Measurements from ENCODE around the gene KLHL13. TPM values are rescaled to one million over a fixed set of nuclear protein-coding genes. Genes with fewer than 3 reads are reported as not detected.

KLHL13 gene
- total RNA-seq, 4 donors from 2014 or later = 1.3 to 1.9 (median 1.6) TPM

- no peak for TF ChIP-seq CTCF (IDR thresholded peaks at IDR 0.05; ENCODE audit: low read depth)
These were observed 77.8 kb downstream of the KLHL13 start for GRCh38 chrX:118038614-118039365.

- no peak for TF ChIP-seq CTCF (IDR thresholded peaks at IDR 0.05; ENCODE audit: low read depth)
These were observed 90.0 kb downstream of the KLHL13 start for GRCh38 chrX:118026631-118027030.

GRCh38 chrX:118025226-118025625, 91.4 kb downstream of the KLHL13 start:
- no peak for TF ChIP-seq CTCF (IDR thresholded peaks at IDR 0.05; ENCODE audit: low read depth)

GRCh38 chrX:118024482-118024881, 92.1 kb downstream of the KLHL13 start:
- TF ChIP-seq CTCF (IDR thresholded peaks at IDR 0.05; ENCODE audit: low read depth) = no peak

GRCh38 chrX:118022753-118023152, 93.9 kb downstream of the KLHL13 start:
- no peak for TF ChIP-seq CTCF (IDR thresholded peaks at IDR 0.05; ENCODE audit: low read depth)

GRCh38 chrX:118016422-118016821, 100.2 kb downstream of the KLHL13 start:
- no peak for TF ChIP-seq CTCF (IDR thresholded peaks at IDR 0.05; ENCODE audit: low read depth)

GRCh38 chrX:118000518-118000917, 116.1 kb downstream of the KLHL13 start:
- TF ChIP-seq CTCF (IDR thresholded peaks at IDR 0.05; ENCODE audit: low read depth) = no peak
